ENCODE measurements around the gene DNAH2. TPM values are rescaled to one million over a fixed set of nuclear protein-coding genes. Genes with fewer than 3 reads are reported as not detected.

Gene DNAH2
- total and polyA plus RNA-seq, 2 of the 4 experiments (the other 2 are of a cell fraction), result under 0.01 to 0.02 TPM

GRCh38 chr17:7676533-7676932, 41.0 kb upstream of the DNAH2 start:
- Histone ChIP-seq H3K56ac (ENCODE audit: extremely low read depth, insufficient read depth, low read length) (no peak overlapping the region), H3K9ac (ENCODE audit: low read depth, low read length) (no peak overlapping the region), H3K27me3 (ENCODE audit: control insufficient read depth, insufficient read depth, low read length) (no peaks in the 10 kb centered on the region), H4K20me1 (ENCODE audit: insufficient read depth, low read length) (peaks cover 3% of the 10 kb centered on the region; the same call in 1 of the 2 replicates), H3K27ac (ENCODE audit: insufficient read depth, low read length) (no peak overlapping the region), H4K91ac (ENCODE audit: insufficient read depth, low read depth, low read length) (no peak overlapping the region), H3K9me1 (ENCODE audit: insufficient read depth, low read length) (no peaks in the 10 kb centered on the region; the same call in 1 of the 2 replicates), H2BK120ac (ENCODE audit: low read depth, low read length) (no peak overlapping the region), H2BK15ac (ENCODE audit: low read depth, low read length) (no peak overlapping the region), H3K4ac (ENCODE audit: low read depth, low read length) (no peak overlapping the region), H3K4me1 (ENCODE audit: control insufficient read depth, insufficient read depth, low read length) (no peaks in the 10 kb centered on the region), H2BK5ac (ENCODE audit: low read depth, low read length, poor library complexity, severe bottlenecking) (no peak overlapping the region), H2BK20ac (ENCODE audit: low read depth, low read length) (no peak overlapping the region), H3K36me3 (ENCODE audit: control insufficient read depth, insufficient read depth, low read length) (peaks cover 33% of the 10 kb centered on the region), H3K4me2 (ENCODE audit: low read depth, low read length) (no peak overlapping the region), H4K8ac (ENCODE audit: low read depth in 2 of 2, low read length in 2 of 2) (no peak overlapping the region), H2AK5ac (ENCODE audit: low read depth, low read length) (no peak overlapping the region), H3K79me1 (ENCODE audit: low read depth in 1 of 2, low read length in 2 of 2) (peaks cover 7 to 33% of the 10 kb centered on the region in 2 experiments; a peak in 3 of 4 replicates), H2AK9ac (replicated peaks; ENCODE audit: low read depth, low read length, poor library complexity) (no peak overlapping the region), H3K4me3 (ENCODE audit: insufficient read depth, low read depth, low read length) (no peak overlapping the region), H3K23ac (ENCODE audit: low read depth, low read length) (no peak overlapping the region), H2AFZ (replicated peaks; ENCODE audit: low read length, poor library complexity) (no peak overlapping the region), H4K5ac (ENCODE audit: low read depth, low read length) (no peak overlapping the region), H3K18ac (ENCODE audit: low read depth, low read length) (no peak overlapping the region), H3K9me3 (ENCODE audit: control insufficient read depth, insufficient read depth, low read length) (peaks cover 9% of the 10 kb centered on the region), H3K14ac (replicated peaks; ENCODE audit: low read depth, low read length) (no peak overlapping the region)
- intact Hi-C loops (cut with micrococcal nuclease) (no loop called here), in situ Hi-C loops (cut with MboI; ENCODE audit: low sequenced_read_pairs) (no loop called here), dilution Hi-C loops (cut with HindIII; ENCODE audit: low sequenced_read_pairs, unreplicated experiment) (no loop called here)
- DNase-seq (no peak), ATAC-seq (ENCODE audit: low read depth) (no peak)
- 60% methylated on average over 2 of the region's 5 CpGs; no CpG with 5 or more reads in 1 of the 2 experiments for WGBS, 2 experiments (ENCODE audit: extremely low coverage in 2 of 2, insufficient read length in 1 of 2)
- CTCF ChIA-PET, result no interaction called here
- POLR2A ChIA-PET (ENCODE audit: unreplicated experiment), result no interaction called here
- no TSS peak for BruUV-seq (replicated peaks)
- TF ChIP-seq, protein P1, sequence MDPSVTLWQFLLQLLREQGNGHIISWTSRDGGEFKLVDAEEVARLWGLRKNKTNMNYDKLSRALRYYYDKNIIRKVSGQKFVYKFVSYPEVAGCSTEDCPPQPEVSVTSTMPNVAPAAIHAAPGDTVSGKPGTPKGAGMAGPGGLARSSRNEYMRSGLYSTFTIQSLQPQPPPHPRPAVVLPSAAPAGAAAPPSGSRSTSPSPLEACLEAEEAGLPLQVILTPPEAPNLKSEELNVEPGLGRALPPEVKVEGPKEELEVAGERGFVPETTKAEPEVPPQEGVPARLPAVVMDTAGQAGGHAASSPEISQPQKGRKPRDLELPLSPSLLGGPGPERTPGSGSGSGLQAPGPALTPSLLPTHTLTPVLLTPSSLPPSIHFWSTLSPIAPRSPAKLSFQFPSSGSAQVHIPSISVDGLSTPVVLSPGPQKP (IDR thresholded peaks at IDR 0.05; ENCODE audit: borderline replicate concordance, low read depth, low read length), result no peak
- no peak for TF ChIP-seq RAD21 (IDR thresholded peaks at IDR 0.05; ENCODE audit: low read length)
- no peak for TF ChIP-seq SMC3 (IDR thresholded peaks at IDR 0.05; ENCODE audit: low read depth, low read length)
- TF ChIP-seq USF2 (IDR thresholded peaks at IDR 0.05; ENCODE audit: low read depth, low read length), result no peak
- TF ChIP-seq, protein P2, sequence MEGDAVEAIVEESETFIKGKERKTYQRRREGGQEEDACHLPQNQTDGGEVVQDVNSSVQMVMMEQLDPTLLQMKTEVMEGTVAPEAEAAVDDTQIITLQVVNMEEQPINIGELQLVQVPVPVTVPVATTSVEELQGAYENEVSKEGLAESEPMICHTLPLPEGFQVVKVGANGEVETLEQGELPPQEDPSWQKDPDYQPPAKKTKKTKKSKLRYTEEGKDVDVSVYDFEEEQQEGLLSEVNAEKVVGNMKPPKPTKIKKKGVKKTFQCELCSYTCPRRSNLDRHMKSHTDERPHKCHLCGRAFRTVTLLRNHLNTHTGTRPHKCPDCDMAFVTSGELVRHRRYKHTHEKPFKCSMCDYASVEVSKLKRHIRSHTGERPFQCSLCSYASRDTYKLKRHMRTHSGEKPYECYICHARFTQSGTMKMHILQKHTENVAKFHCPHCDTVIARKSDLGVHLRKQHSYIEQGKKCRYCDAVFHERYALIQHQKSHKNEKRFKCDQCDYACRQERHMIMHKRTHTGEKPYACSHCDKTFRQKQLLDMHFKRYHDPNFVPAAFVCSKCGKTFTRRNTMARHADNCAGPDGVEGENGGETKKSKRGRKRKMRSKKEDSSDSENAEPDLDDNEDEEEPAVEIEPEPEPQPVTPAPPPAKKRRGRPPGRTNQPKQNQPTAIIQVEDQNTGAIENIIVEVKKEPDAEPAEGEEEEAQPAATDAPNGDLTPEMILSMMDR (conservative IDR thresholded peaks at IDR 0.05; ENCODE audit: low read depth, low read length), result no peak
- no peak for TF ChIP-seq RFX5 (IDR thresholded peaks at IDR 0.05; ENCODE audit: low read depth, low read length)
- no peak for TF ChIP-seq MAZ (IDR thresholded peaks at IDR 0.05; ENCODE audit: borderline replicate concordance, low read depth, low read length)
